22Rv1 (cell line): ENCODE results near the gene STEAP1B.

Experiments used
- ZFX ChIP-seq: fragments of 450-650 bp; IDR thresholded peaks from 2 replicates; pipeline ENCODE4 v1.6.1; 2017; ENCODE audit warnings: antibody characterized with exemption, borderline replicate concordance
- TF ChIP-seq, protein P1 (sequence below): fragments of 450-650 bp; IDR thresholded peaks from 2 replicates; pipeline ENCODE4 v1.5.1; 2017; ENCODE audit warnings: mild to moderate bottlenecking

DNA sequence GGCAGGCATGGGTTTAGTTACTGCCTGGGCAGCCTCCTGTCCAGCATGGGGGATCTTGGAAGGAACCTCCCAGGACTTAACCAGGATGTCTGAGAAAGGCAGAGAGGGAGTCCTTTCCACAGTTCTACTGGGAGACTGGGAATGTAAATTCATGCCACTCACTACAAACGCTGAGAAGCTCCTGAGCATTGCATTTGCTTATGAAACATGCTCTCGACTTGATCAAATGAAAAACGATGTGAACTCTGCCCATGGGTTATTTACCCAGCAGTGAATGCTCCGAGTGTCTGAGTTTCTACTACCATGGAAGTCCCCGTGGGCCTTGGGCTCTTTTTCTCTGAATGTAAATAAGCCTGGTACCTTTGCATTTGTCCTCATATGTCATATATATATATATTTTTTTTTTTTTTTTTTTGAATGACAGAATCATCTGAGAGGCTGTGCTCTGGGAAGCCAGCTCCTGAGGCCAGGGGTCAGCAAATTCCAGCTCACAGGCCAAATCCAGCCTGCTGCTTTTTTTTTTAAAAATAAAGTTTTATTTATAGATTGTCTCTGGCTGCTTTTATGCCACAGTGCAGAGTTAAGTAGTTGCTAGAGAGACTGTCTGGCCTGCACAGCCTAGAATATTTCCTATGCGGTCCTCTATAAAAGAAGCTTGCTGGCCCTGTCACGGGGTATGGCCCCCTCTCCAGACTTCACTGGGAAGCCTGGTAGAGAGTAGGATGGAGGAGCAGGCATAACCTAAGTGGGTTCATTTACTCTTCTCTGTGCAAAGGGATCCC is 121.6 kb downstream of the STEAP1B start:
- TF ChIP-seq, protein P1, sequence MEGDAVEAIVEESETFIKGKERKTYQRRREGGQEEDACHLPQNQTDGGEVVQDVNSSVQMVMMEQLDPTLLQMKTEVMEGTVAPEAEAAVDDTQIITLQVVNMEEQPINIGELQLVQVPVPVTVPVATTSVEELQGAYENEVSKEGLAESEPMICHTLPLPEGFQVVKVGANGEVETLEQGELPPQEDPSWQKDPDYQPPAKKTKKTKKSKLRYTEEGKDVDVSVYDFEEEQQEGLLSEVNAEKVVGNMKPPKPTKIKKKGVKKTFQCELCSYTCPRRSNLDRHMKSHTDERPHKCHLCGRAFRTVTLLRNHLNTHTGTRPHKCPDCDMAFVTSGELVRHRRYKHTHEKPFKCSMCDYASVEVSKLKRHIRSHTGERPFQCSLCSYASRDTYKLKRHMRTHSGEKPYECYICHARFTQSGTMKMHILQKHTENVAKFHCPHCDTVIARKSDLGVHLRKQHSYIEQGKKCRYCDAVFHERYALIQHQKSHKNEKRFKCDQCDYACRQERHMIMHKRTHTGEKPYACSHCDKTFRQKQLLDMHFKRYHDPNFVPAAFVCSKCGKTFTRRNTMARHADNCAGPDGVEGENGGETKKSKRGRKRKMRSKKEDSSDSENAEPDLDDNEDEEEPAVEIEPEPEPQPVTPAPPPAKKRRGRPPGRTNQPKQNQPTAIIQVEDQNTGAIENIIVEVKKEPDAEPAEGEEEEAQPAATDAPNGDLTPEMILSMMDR = no peak
- TF ChIP-seq ZFX = no peak
